Neural progenitor cell (in vitro differentiated cells): Measurements from ENCODE around the gene GCSAM.

Experiments
- CTCF ChIP-seq: fragments of 200-600 bp; sonication (generic); IDR thresholded peaks from 2 replicates; pipeline ENCODE4 v1.5.1; 2017; ENCODE audit warnings: antibody characterized with exemption, mild to moderate bottlenecking
- EZH2 ChIP-seq: fragments of 200-600 bp; sonication (generic); IDR thresholded peaks from 2 replicates; pipeline ENCODE4 v1.6.1; 2017; ENCODE audit warnings: antibody characterized with exemption, mild to moderate bottlenecking, moderate library complexity
- EZH2phosphoT487 ChIP-seq: fragments of 200-600 bp; sonication (generic); IDR thresholded peaks from 2 replicates; pipeline ENCODE4 v1.6.1; 2017; ENCODE audit warnings: antibody characterized with exemption

GRCh38 chr3:112115806-112116383 is 17.2 kb downstream of the GCSAM start:
- TF ChIP-seq CTCF (no peak), EZH2phosphoT487 (no peak), EZH2 (no peak)
